H1 (cell line): ENCODE results near the gene ALDH3A1. TPM values are rescaled to one million over a fixed set of nuclear protein-coding genes. Genes with fewer than 3 reads are reported as not detected.

Source experiments
- KDM5A ChIP-seq: fragments of 200-600 bp; IDR thresholded peaks from 2 replicates; pipeline ENCODE4 v1.7.1; 2012; ENCODE audit warnings: mild to moderate bottlenecking, low read length, inconsistent platforms, mixed read lengths
- NANOG ChIP-seq: IDR thresholded peaks from 2 replicates; pipeline ENCODE4 v1.6.1; 2011; ENCODE audit warnings: low read length, low read depth, mild to moderate bottlenecking, inconsistent platforms; ENCODE audit not compliant: insufficient read depth, poor library complexity, severe bottlenecking
- POLR2A ChIP-seq, 2 experiments: IDR thresholded peaks; 1 replicate in 1 of 2; 2 replicates in 1 of 2; pipeline ENCODE4 v1.6.1; 2011; ENCODE audit warnings: low read depth in 2 of 2, low read length in 2 of 2, mild to moderate bottlenecking in 2 of 2; ENCODE audit errors: control extremely low read depth in 1 of 2
- polyA plus RNA-seq, 7 experiments: library from polyadenylated mRNA; depleted of rRNA in 3 of 7; stranded (reverse) in 5 of 7; unstranded in 2 of 7; fragments of >200 nt in 5 of 7; fragments of 200-250 nt in 2 of 7; gene quantifications; 1 replicate in 5 of 7; 2 replicates in 1 of 7; 4 replicates in 1 of 7; pipeline versions ENCODE4 v1.2.1 to v1.2.3, GENCODE V29; 2011 to 2013; ENCODE audit warnings: missing spikeins in 2 of 7, mixed read lengths in 2 of 7
- total RNA-seq: library from RNA; stranded (reverse); fragmentation: NEBNext Ultra II Directional; extraction: Animal tissue kit (Norgen Biotek cat#: 25700); gene quantifications from 2 replicates; pipeline ENCODE4 v1.2.1, GENCODE V29; 2021
- TF ChIP-seq, protein P1 (sequence below), 3 experiments: IDR thresholded peaks; 1 replicate in 2 of 3; 2 replicates in 1 of 3; pipeline versions ENCODE4 v1.5.1 to v1.6.1; 2011; ENCODE audit warnings: low read length in 3 of 3, mild to moderate bottlenecking in 3 of 3, inconsistent platforms in 2 of 3, low read depth in 1 of 3, moderate library complexity in 1 of 3; ENCODE audit not compliant: insufficient read depth in 1 of 3; ENCODE audit errors: control extremely low read depth in 1 of 3

The ALDH3A1 gene
- total and polyA plus RNA-seq, 2 of the 8 experiments (the other 6 are each of a cell fraction or from before 2014, with no cell fraction given), result 0.37 to 1.4 TPM

- no peak for TF ChIP-seq KDM5A
- TF ChIP-seq, protein P1, sequence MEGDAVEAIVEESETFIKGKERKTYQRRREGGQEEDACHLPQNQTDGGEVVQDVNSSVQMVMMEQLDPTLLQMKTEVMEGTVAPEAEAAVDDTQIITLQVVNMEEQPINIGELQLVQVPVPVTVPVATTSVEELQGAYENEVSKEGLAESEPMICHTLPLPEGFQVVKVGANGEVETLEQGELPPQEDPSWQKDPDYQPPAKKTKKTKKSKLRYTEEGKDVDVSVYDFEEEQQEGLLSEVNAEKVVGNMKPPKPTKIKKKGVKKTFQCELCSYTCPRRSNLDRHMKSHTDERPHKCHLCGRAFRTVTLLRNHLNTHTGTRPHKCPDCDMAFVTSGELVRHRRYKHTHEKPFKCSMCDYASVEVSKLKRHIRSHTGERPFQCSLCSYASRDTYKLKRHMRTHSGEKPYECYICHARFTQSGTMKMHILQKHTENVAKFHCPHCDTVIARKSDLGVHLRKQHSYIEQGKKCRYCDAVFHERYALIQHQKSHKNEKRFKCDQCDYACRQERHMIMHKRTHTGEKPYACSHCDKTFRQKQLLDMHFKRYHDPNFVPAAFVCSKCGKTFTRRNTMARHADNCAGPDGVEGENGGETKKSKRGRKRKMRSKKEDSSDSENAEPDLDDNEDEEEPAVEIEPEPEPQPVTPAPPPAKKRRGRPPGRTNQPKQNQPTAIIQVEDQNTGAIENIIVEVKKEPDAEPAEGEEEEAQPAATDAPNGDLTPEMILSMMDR (IDR thresholded peaks at IDR 0.05; ENCODE audit: control extremely low read depth in 1 of 3, insufficient read depth in 1 of 3, low read depth in 1 of 3, low read length in 3 of 3), result no peak
- TF ChIP-seq NANOG, result no peak
- TF ChIP-seq POLR2A (IDR thresholded peaks at IDR 0.05; ENCODE audit: control extremely low read depth in 1 of 2, low read depth in 2 of 2, low read length in 2 of 2), result no peak
Observed at GRCh38 chr17:19730843-19731242, 17.3 kb downstream of the ALDH3A1 start (continued).
